ENCODE data around the gene SEPTIN3. TPM values are rescaled to one million over a fixed set of nuclear protein-coding genes. Genes with fewer than 3 reads are reported as not detected.

Gene SEPTIN3
- total and polyA plus RNA-seq, 2 experiments from 2014 or later: 1.5 TPM

- Histone ChIP-seq H3K27ac (no peak overlapping the region), H3K9me3 (ENCODE audit: low read depth) (no peaks in the 10 kb centered on the region), H2AFZ (no peak overlapping the region), H3K27me3 (peaks cover 43% of the 10 kb centered on the region), H4K20me1 (ENCODE audit: insufficient read depth, poor library complexity, severe bottlenecking) (no peaks in the 10 kb centered on the region), H3K79me2 (no peaks in the 10 kb centered on the region), H3K36me3 (replicated peaks; ENCODE audit: insufficient read depth, low read depth) (no peaks in the 10 kb centered on the region), H3K4me3 (no peak overlapping the region), H3K4me1 (ENCODE audit: insufficient read depth) (no peaks in the 10 kb centered on the region), H3K9me2 (replicated peaks; ENCODE audit: insufficient read depth) (no peaks in the 10 kb centered on the region), H3K4me2 (no peak overlapping the region)
- TF ChIP-seq EZH2 (IDR thresholded peaks at IDR 0.05; ENCODE audit: borderline replicate concordance): no peak
- no peak for TF ChIP-seq EZH2phosphoT487 (IDR thresholded peaks at IDR 0.05; ENCODE audit: low read depth, severe bottlenecking, unreplicated experiment)
- TF ChIP-seq, protein P1, sequence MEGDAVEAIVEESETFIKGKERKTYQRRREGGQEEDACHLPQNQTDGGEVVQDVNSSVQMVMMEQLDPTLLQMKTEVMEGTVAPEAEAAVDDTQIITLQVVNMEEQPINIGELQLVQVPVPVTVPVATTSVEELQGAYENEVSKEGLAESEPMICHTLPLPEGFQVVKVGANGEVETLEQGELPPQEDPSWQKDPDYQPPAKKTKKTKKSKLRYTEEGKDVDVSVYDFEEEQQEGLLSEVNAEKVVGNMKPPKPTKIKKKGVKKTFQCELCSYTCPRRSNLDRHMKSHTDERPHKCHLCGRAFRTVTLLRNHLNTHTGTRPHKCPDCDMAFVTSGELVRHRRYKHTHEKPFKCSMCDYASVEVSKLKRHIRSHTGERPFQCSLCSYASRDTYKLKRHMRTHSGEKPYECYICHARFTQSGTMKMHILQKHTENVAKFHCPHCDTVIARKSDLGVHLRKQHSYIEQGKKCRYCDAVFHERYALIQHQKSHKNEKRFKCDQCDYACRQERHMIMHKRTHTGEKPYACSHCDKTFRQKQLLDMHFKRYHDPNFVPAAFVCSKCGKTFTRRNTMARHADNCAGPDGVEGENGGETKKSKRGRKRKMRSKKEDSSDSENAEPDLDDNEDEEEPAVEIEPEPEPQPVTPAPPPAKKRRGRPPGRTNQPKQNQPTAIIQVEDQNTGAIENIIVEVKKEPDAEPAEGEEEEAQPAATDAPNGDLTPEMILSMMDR (IDR thresholded peaks at IDR 0.05; ENCODE audit: poor library complexity): no peak
- no CpG with 5 or more reads among the region's 1 CpG for WGBS (ENCODE audit: low lambda C conversion rate, missing lambda C conversion rate)
- DNase-seq (ENCODE audit: low spot score): no peak
Measured at GRCh38 chr22:41978732-41979131, 9.5 kb downstream of the SEPTIN3 start.

GRCh38 chr22:41979423-41980250 lies 10.4 kb downstream of the SEPTIN3 start:
- H3K4me2 ChIP-seq: no peak overlapping the region
- H3K27ac ChIP-seq: no peak overlapping the region
- WGBS (ENCODE audit: low lambda C conversion rate, missing lambda C conversion rate): 84% methylated on average over 9 of the region's 9 CpGs
- no peak for DNase-seq (ENCODE audit: low spot score)
- H4K20me1 ChIP-seq (ENCODE audit: insufficient read depth, poor library complexity, severe bottlenecking): no peaks in the 10 kb centered on the region
- H3K9me2 ChIP-seq (replicated peaks; ENCODE audit: insufficient read depth): no peaks in the 10 kb centered on the region
- H3K4me1 ChIP-seq (ENCODE audit: insufficient read depth): no peaks in the 10 kb centered on the region
- no peak overlapping the region for H3K4me3 ChIP-seq
- peaks cover 40% of the 10 kb centered on the region for H3K27me3 ChIP-seq
- no peaks in the 10 kb centered on the region for H3K36me3 ChIP-seq (replicated peaks; ENCODE audit: insufficient read depth, low read depth)
- no peaks in the 10 kb centered on the region for H3K9me3 ChIP-seq (ENCODE audit: low read depth)
- H3K79me2 ChIP-seq: no peaks in the 10 kb centered on the region
- no peak overlapping the region for H2AFZ ChIP-seq
- TF ChIP-seq, protein P1 (IDR thresholded peaks at IDR 0.05; ENCODE audit: poor library complexity): no peak
- TF ChIP-seq EZH2phosphoT487 (IDR thresholded peaks at IDR 0.05; ENCODE audit: low read depth, severe bottlenecking, unreplicated experiment) (no peak), EZH2 (IDR thresholded peaks at IDR 0.05; ENCODE audit: borderline replicate concordance) (no peak)

DNA sequence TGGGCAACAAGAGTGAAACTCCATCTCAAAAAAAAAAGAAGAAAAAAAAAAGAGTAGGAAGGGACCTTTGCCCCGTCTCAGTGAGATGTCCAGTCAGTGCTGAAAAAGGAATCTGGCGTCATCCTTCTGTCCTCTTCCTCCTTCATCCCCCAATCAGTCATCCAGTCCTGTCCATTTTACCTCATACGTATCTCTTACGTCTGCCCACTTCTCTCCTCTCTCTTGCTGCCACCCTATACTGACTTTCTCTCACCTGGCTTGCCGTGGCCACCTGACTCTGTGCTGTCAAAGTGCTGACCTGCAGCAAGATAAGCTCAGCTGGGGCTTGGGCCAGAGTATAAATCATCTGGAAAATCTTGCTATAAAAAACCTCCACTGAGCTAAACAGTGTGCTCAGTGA lies 13.6 kb downstream of the SEPTIN3 start:
- TF ChIP-seq, protein P1 (IDR thresholded peaks at IDR 0.05; ENCODE audit: poor library complexity): no peak
- TF ChIP-seq EZH2 (IDR thresholded peaks at IDR 0.05; ENCODE audit: borderline replicate concordance): no peak
- TF ChIP-seq EZH2phosphoT487 (IDR thresholded peaks at IDR 0.05; ENCODE audit: low read depth, severe bottlenecking, unreplicated experiment): no peak
- no peak for DNase-seq (ENCODE audit: low spot score)
- Histone ChIP-seq H3K27me3 (peaks cover 12% of the 10 kb centered on the region), H2AFZ (no peak overlapping the region), H3K27ac (no peak overlapping the region), H3K4me2 (no peak overlapping the region), H4K20me1 (ENCODE audit: insufficient read depth, poor library complexity, severe bottlenecking) (no peaks in the 10 kb centered on the region), H3K4me1 (ENCODE audit: insufficient read depth) (no peaks in the 10 kb centered on the region), H3K79me2 (no peaks in the 10 kb centered on the region), H3K4me3 (no peak overlapping the region), H3K9me3 (ENCODE audit: low read depth) (no peaks in the 10 kb centered on the region), H3K9me2 (replicated peaks; ENCODE audit: insufficient read depth) (no peaks in the 10 kb centered on the region), H3K36me3 (replicated peaks; ENCODE audit: insufficient read depth, low read depth) (no peaks in the 10 kb centered on the region)
- 71% methylated on average over 5 of the region's 5 CpGs for WGBS (ENCODE audit: low lambda C conversion rate, missing lambda C conversion rate)
